Measurements from ENCODE around the gene POU2F2. TPM values are rescaled to one million over a fixed set of nuclear protein-coding genes. Genes with fewer than 3 reads are reported as not detected.

POU2F2 gene
- polyA plus RNA-seq, 2 of the 4 experiments (the other 2 are of a cell fraction) = 0.16 to 0.28 TPM

- Histone ChIP-seq H3K9me3 (no peaks in the 10 kb centered on the region), H3K4me3 (no peak overlapping the region), H3K4me1 (peaks cover 9% of the 10 kb centered on the region; the same call in 2 of the 3 replicates), H3K4me2 (no peak overlapping the region), H3K27ac (no peak overlapping the region)
- FAIRE-seq (peak; percentile 94), DNase-seq (ENCODE audit: low read depth in 1 of 2, low spot score in 1 of 2) (no peak), ATAC-seq (no peak)
- 78% methylated on average over 6 of the region's 6 CpGs for WGBS (ENCODE audit: missing lambda C conversion rate)
- TF ChIP-seq FOXS1 (CRISPR knock-in tag; IDR thresholded peaks at IDR 0.05) (no peak), BHLHE40 (IDR thresholded peaks at IDR 0.05; ENCODE audit: low read depth, low read length) (no peak), CEBPB (IDR thresholded peaks at IDR 0.05) (no peak), MYC (IDR thresholded peaks at IDR 0.05; ENCODE audit: borderline replicate concordance, low read length) (no peak), PBX3 (IDR thresholded peaks at IDR 0.05) (no peak), EHF (CRISPR knock-in tag; IDR thresholded peaks at IDR 0.05) (no peak), RCOR1 (IDR thresholded peaks at IDR 0.05; ENCODE audit: low read depth, low read length) (no peak)
- ChIA-PET CTCF (interaction anchor here (0.6 to 23.2 kb wide), 31 partner anchors 10 to 319 kb away, joined by 3 to 678 read pairs (median 6); partner anchors contain the start of genes DEDD2, ERF, GSK3A and ZNF526), POLR2A (no interaction called here)
Measured at GRCh38 chr19:42131149-42132029, 857 bp downstream of the POU2F2 start.

- H3K27ac ChIP-seq = no peak overlapping the region
- CTCF ChIA-PET = interaction anchor here (1.3 to 32.8 kb wide), 5 partner anchors 12 to 214 kb away, joined by 3 to 678 read pairs (median 34); partner anchors contain the start of gene POU2F2
- no peaks in the 10 kb centered on the region for H3K9me3 ChIP-seq
- ATAC-seq (no peak), DNase-seq (ENCODE audit: low read depth in 1 of 2, low spot score in 1 of 2) (no peak), FAIRE-seq (no peak)
- no peak for TF ChIP-seq HEYL (CRISPR knock-in tag; IDR thresholded peaks at IDR 0.05)
- TF ChIP-seq CBX2 (IDR thresholded peaks at IDR 0.05; ENCODE audit: borderline replicate concordance, low read depth) = no peak
- no peak for TF ChIP-seq CEBPB (IDR thresholded peaks at IDR 0.05)
- no peak for TF ChIP-seq SMC3 (IDR thresholded peaks at IDR 0.05)
- TF ChIP-seq JUN (IDR thresholded peaks at IDR 0.05) = no peak
- TF ChIP-seq SREBF2 (IDR thresholded peaks at IDR 0.05) = no peak
- no peak for TF ChIP-seq RNF2 (IDR thresholded peaks at IDR 0.05; ENCODE audit: borderline replicate concordance, low read depth)
- no peak for TF ChIP-seq GATA3 (IDR thresholded peaks at IDR 0.05; ENCODE audit: borderline replicate concordance)
- TF ChIP-seq ZFP36 (IDR thresholded peaks at IDR 0.05; ENCODE audit: borderline replicate concordance, partially characterized antibody) = no peak
- no peak for TF ChIP-seq FOSL2 (IDR thresholded peaks at IDR 0.05)
- no peak for TF ChIP-seq FOSL2 (CRISPR knock-in tag; IDR thresholded peaks at IDR 0.05)
- POLR2A ChIA-PET = no interaction called here
- no peak overlapping the region for H3K4me2 ChIP-seq
- no peak overlapping the region for H3K4me3 ChIP-seq
- peaks cover 9% of the 10 kb centered on the region; the same call in 2 of the 3 replicates for H3K4me1 ChIP-seq
Measured at GRCh38 chr19:42130254-42130573, 2.0 kb downstream of the POU2F2 start.

- H3K4me2 ChIP-seq = no peak overlapping the region
- FAIRE-seq = peak; percentile 95
Measured at GRCh38 chr19:42129399-42130253, 2.6 kb downstream of the POU2F2 start.

More at GRCh38 chr19:42129399-42130253, 2.6 kb downstream of the POU2F2 start:
- H3K4me1 ChIP-seq = peaks cover 9% of the 10 kb centered on the region; the same call in 2 of the 3 replicates
- WGBS (ENCODE audit: missing lambda C conversion rate) = 65% methylated on average over 20 of the region's 20 CpGs
- no peak for ATAC-seq
- no peak for TF ChIP-seq USF2 (IDR thresholded peaks at IDR 0.05)
- no peak for TF ChIP-seq JUNB (IDR thresholded peaks at IDR 0.05)
- no peak for TF ChIP-seq FOXS1 (CRISPR knock-in tag; IDR thresholded peaks at IDR 0.05)
- no peak for DNase-seq (ENCODE audit: low read depth in 1 of 2, low spot score in 1 of 2)
- CTCF ChIA-PET = interaction anchor here (0.7 to 32.8 kb wide), 10 partner anchors 13 to 304 kb away, joined by 3 to 678 read pairs (median 4); partner anchors contain the start of gene POU2F2
- peak overlapping the region in 1 of 2 experiments; percentile 9; a peak in 1 of 6 replicates for H3K27ac ChIP-seq
- H3K4me3 ChIP-seq = no peak overlapping the region
- POLR2A ChIA-PET = no interaction called here
- peaks cover 3% of the 10 kb centered on the region; the same call in 2 of the 3 replicates for H3K9me3 ChIP-seq
